Measurements from ENCODE around the gene MLF2. TPM values are rescaled to one million over a fixed set of nuclear protein-coding genes. Genes with fewer than 3 reads are reported as not detected.
"Not testable (repeated sequence)": the region's sequence is repeated elsewhere in the genome, so short reads cannot be mapped to it uniquely, and the experiment has no call there.

Gene MLF2
- polyA plus RNA-seq, 1 donor from 2014 or later = 134 TPM

DNA sequence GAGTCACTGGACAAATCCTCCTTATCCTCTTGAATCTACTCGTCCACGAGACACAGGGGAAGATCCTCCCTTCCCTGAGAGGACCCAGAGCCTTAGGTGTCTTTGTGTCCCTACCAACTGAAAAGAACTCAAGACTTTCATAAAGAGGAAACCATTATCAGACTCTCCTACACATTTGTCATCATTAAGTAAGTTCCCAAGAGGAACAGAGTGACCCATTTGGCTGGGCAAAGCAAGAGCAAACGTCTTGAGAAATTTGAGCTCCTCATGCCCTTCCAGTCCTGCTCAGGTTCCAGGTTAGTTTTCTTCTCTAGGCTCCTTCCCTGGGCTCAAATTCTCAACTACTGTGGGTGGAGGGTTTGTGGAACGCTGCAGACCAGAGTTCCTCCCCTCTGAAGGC is 5.7 kb downstream of the MLF2 start:
- TF ChIP-seq RAD21 (conservative IDR thresholded peaks at IDR 0.05) = no peak
- TF ChIP-seq, protein P1, sequence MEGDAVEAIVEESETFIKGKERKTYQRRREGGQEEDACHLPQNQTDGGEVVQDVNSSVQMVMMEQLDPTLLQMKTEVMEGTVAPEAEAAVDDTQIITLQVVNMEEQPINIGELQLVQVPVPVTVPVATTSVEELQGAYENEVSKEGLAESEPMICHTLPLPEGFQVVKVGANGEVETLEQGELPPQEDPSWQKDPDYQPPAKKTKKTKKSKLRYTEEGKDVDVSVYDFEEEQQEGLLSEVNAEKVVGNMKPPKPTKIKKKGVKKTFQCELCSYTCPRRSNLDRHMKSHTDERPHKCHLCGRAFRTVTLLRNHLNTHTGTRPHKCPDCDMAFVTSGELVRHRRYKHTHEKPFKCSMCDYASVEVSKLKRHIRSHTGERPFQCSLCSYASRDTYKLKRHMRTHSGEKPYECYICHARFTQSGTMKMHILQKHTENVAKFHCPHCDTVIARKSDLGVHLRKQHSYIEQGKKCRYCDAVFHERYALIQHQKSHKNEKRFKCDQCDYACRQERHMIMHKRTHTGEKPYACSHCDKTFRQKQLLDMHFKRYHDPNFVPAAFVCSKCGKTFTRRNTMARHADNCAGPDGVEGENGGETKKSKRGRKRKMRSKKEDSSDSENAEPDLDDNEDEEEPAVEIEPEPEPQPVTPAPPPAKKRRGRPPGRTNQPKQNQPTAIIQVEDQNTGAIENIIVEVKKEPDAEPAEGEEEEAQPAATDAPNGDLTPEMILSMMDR (IDR thresholded peaks at IDR 0.05; ENCODE audit: poor library complexity, severe bottlenecking) = no peak
- TF ChIP-seq EP300 (conservative IDR thresholded peaks at IDR 0.05; ENCODE audit: poor library complexity, severe bottlenecking) = no peak
- TF ChIP-seq TAF1 (IDR thresholded peaks at IDR 0.05; ENCODE audit: low read depth) = no peak
- TF ChIP-seq REST (IDR thresholded peaks at IDR 0.05; ENCODE audit: borderline replicate concordance) = no peak
- TF ChIP-seq POLR2AphosphoS5 (IDR thresholded peaks at IDR 0.05) = no peak
- TF ChIP-seq SMC3 (conservative IDR thresholded peaks at IDR 0.05; ENCODE audit: poor library complexity) = no peak
- TF ChIP-seq MXI1 (conservative IDR thresholded peaks at IDR 0.05; ENCODE audit: poor library complexity, severe bottlenecking) = no peak
- TF ChIP-seq EZH2 (IDR thresholded peaks at IDR 0.05; ENCODE audit: borderline replicate concordance, insufficient read depth, low read length, poor library complexity, severe bottlenecking) = no peak
- no peaks in the 10 kb centered on the region for H4K20me1 ChIP-seq (ENCODE audit: insufficient read depth)

GRCh38 chr12:6745741-6746525 is 7.0 kb downstream of the MLF2 start:
- no peak overlapping the region for H3K27ac ChIP-seq (ENCODE audit: low read length)
- H3K36me3 ChIP-seq (ENCODE audit: insufficient read depth, low read length) = peaks cover 7% of the 10 kb centered on the region
- H4K20me1 ChIP-seq (ENCODE audit: insufficient read depth) = no peaks in the 10 kb centered on the region
- H3F3A ChIP-seq (ENCODE audit: insufficient read depth, low read length, poor library complexity, severe bottlenecking) = no peaks in the 10 kb centered on the region
- H3K4me2 ChIP-seq (ENCODE audit: low read length) = no peak overlapping the region
- TF ChIP-seq MXI1 (conservative IDR thresholded peaks at IDR 0.05; ENCODE audit: poor library complexity, severe bottlenecking) = no peak
- TF ChIP-seq EZH2 (IDR thresholded peaks at IDR 0.05; ENCODE audit: borderline replicate concordance, insufficient read depth, low read length, poor library complexity, severe bottlenecking) = no peak
- no peak for TF ChIP-seq REST (IDR thresholded peaks at IDR 0.05; ENCODE audit: borderline replicate concordance)
- no peak for TF ChIP-seq RAD21 (conservative IDR thresholded peaks at IDR 0.05)
- TF ChIP-seq, protein P1 (IDR thresholded peaks at IDR 0.05; ENCODE audit: poor library complexity, severe bottlenecking) = no peak
- no peak for TF ChIP-seq SMC3 (conservative IDR thresholded peaks at IDR 0.05; ENCODE audit: poor library complexity)
- no peak for TF ChIP-seq EP300 (conservative IDR thresholded peaks at IDR 0.05; ENCODE audit: poor library complexity, severe bottlenecking)
- no peaks in the 10 kb centered on the region for H3K9me3 ChIP-seq (ENCODE audit: low read length)
- H3K9ac ChIP-seq (ENCODE audit: low read length) = no peak overlapping the region
- peaks cover 3% of the 10 kb centered on the region for H3K79me2 ChIP-seq (replicated peaks; ENCODE audit: insufficient read depth, low read length)
- no peak overlapping the region for H3K4me3 ChIP-seq (ENCODE audit: low read length)
- H2AFZ ChIP-seq (ENCODE audit: low read depth, low read length) = no peak overlapping the region
- no peaks in the 10 kb centered on the region for H3K27me3 ChIP-seq (ENCODE audit: insufficient read depth, low read depth, low read length)
- H3K9me2 ChIP-seq (ENCODE audit: insufficient read depth, low read length) = no peaks in the 10 kb centered on the region

More for the DNA sequence above, 5.7 kb downstream of the MLF2 start:
- H3K9me3 ChIP-seq (ENCODE audit: low read length) = no peaks in the 10 kb centered on the region
- no peak overlapping the region for H2AFZ ChIP-seq (ENCODE audit: low read depth, low read length)
- H3K4me3 ChIP-seq (ENCODE audit: low read length) = no peak overlapping the region
- H3K79me2 ChIP-seq (replicated peaks; ENCODE audit: insufficient read depth, low read length) = peaks cover 15% of the 10 kb centered on the region
- H3K27me3 ChIP-seq (ENCODE audit: insufficient read depth, low read depth, low read length) = no peaks in the 10 kb centered on the region
- no peak overlapping the region for H3K4me2 ChIP-seq (ENCODE audit: low read length)
- peaks cover 7% of the 10 kb centered on the region for H3K36me3 ChIP-seq (ENCODE audit: insufficient read depth, low read length)
- H3K9ac ChIP-seq (ENCODE audit: low read length) = no peak overlapping the region
- H3K27ac ChIP-seq (ENCODE audit: low read length) = no peak overlapping the region
- no peaks in the 10 kb centered on the region for H3K9me2 ChIP-seq (ENCODE audit: insufficient read depth, low read length)
- no peaks in the 10 kb centered on the region for H3F3A ChIP-seq (ENCODE audit: insufficient read depth, low read length, poor library complexity, severe bottlenecking)

GRCh38 chr12:6743300-6743699 is 9.6 kb downstream of the MLF2 start:
- not testable (repeated sequence) for H4K20me1 ChIP-seq (ENCODE audit: insufficient read depth); H3K27me3 ChIP-seq (ENCODE audit: insufficient read depth, low read depth, low read length); H3K4me3 ChIP-seq (ENCODE audit: low read length); H3K9ac ChIP-seq (ENCODE audit: low read length); H2AFZ ChIP-seq (ENCODE audit: low read depth, low read length); H3K9me2 ChIP-seq (ENCODE audit: insufficient read depth, low read length); H3F3A ChIP-seq (ENCODE audit: insufficient read depth, low read length, poor library complexity, severe bottlenecking); H3K36me3 ChIP-seq (ENCODE audit: insufficient read depth, low read length); H3K79me2 ChIP-seq (replicated peaks; ENCODE audit: insufficient read depth, low read length); H3K9me3 ChIP-seq (ENCODE audit: low read length); H3K27ac ChIP-seq (ENCODE audit: low read length); H3K4me2 ChIP-seq (ENCODE audit: low read length)
